Measurements from ENCODE around the gene PLCH1.

DNA sequence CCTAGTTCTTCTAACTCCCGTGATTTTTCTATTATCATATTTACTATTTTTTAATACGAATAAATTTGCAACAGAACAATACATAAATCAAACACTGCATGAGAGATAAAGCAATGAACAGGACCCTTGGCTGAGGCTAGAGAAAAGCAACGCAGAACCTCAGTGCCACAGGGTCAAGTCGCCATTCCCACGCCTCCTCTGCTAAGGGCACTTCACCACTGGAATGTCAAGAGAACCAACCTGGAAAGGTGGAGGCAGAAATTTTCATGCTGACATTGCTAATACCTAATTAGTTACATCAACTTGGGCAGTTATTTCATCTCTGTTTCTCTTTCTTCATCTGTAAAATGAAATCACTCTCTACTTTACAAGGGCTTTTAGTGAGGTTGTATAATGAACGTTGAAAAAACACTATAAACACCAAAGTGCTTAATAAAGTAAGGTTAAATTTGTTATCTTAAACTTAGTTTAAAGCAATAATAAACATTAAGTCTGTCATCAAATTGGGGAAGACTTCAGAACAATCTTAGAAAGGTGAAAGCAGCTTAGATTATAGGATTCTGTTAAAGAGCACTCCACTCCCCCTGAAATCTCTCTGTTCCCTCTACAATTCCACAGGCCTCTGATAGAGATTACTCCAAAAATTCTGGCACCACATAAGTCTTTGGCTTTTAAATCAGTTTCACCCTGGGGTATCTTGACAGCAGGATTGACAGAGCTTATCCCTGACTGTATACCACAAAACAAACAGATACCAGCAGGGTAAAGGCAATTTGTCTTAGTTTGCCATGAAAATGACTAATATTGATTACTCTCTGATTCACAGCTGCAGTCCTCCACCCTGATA, 41.9 kb downstream of the PLCH1 start:
- TF ChIP-seq, protein P1, sequence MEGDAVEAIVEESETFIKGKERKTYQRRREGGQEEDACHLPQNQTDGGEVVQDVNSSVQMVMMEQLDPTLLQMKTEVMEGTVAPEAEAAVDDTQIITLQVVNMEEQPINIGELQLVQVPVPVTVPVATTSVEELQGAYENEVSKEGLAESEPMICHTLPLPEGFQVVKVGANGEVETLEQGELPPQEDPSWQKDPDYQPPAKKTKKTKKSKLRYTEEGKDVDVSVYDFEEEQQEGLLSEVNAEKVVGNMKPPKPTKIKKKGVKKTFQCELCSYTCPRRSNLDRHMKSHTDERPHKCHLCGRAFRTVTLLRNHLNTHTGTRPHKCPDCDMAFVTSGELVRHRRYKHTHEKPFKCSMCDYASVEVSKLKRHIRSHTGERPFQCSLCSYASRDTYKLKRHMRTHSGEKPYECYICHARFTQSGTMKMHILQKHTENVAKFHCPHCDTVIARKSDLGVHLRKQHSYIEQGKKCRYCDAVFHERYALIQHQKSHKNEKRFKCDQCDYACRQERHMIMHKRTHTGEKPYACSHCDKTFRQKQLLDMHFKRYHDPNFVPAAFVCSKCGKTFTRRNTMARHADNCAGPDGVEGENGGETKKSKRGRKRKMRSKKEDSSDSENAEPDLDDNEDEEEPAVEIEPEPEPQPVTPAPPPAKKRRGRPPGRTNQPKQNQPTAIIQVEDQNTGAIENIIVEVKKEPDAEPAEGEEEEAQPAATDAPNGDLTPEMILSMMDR (conservative IDR thresholded peaks at IDR 0.05; ENCODE audit: low read depth, low read length): no peak
- TF ChIP-seq EZH2 (IDR thresholded peaks at IDR 0.05; ENCODE audit: borderline replicate concordance, low read depth, low read length, poor library complexity, severe bottlenecking): no peak

All from A673 (cell line).